Epithelial cell of proximal tubule (primary cell): ENCODE measurements around the gene KCNMB4. TPM values are rescaled to one million over a fixed set of nuclear protein-coding genes. Genes with fewer than 3 reads are reported as not detected.

Experiments used
- DNase-seq: peaks from one replicate; pipeline ENCODE4 v3.0.0-alpha.2; 2011; ENCODE audit warnings: low read depth
- H3K4me3 ChIP-seq: 2 replicates; pipeline ENCODE4 v1.5.1; 2011; ENCODE audit warnings: low read depth, mild to moderate bottlenecking, low read length
- CTCF ChIP-seq: conservative IDR thresholded peaks from 2 replicates; pipeline ENCODE4 v1.5.1; 2012; ENCODE audit warnings: low read depth, mild to moderate bottlenecking, low read length
- total RNA-seq: library from RNA; depleted of rRNA; stranded (reverse); fragments of >200 nt; gene quantifications from 2 replicates; pipeline ENCODE4 v1.2.3, GENCODE V29; 2015

Gene KCNMB4
- total RNA-seq, 1 donor from 2014 or later, result 0.98 TPM

- no peak overlapping the region for H3K4me3 ChIP-seq
- no peak for DNase-seq
- no peak for TF ChIP-seq CTCF
Measured at GRCh38 chr12:70430400-70430799, 64.3 kb downstream of the KCNMB4 start.

GRCh38 chr12:70436836-70437235 is 70.7 kb downstream of the KCNMB4 start:
- no peak for TF ChIP-seq CTCF

GRCh38 chr12:70443062-70443673 is 77.1 kb downstream of the KCNMB4 start:
- TF ChIP-seq CTCF, result no peak
- no peak overlapping the region for H3K4me3 ChIP-seq
- DNase-seq, result no peak

More at GRCh38 chr12:70436836-70437235, 70.7 kb downstream of the KCNMB4 start:
- H3K4me3 ChIP-seq, result no peak overlapping the region
- no peak for DNase-seq

GRCh38 chr12:70444903-70445302 is 78.8 kb downstream of the KCNMB4 start:
- TF ChIP-seq CTCF, result no peak
- DNase-seq, result no peak
- no peak overlapping the region for H3K4me3 ChIP-seq

GRCh38 chr12:70448371-70448770 is 82.3 kb downstream of the KCNMB4 start:
- no peak overlapping the region for H3K4me3 ChIP-seq
- DNase-seq, result no peak
- TF ChIP-seq CTCF, result no peak

GRCh38 chr12:70449074-70449752 is 83.1 kb downstream of the KCNMB4 start:
- no peak for TF ChIP-seq CTCF
- H3K4me3 ChIP-seq, result no peak overlapping the region
- no peak for DNase-seq

GRCh38 chr12:70449753-70450341 is 83.8 kb downstream of the KCNMB4 start:
- no peak for TF ChIP-seq CTCF
- H3K4me3 ChIP-seq, result no peak overlapping the region
- DNase-seq, result no peak
